ENCODE data around the gene AP3D1. TPM values are rescaled to one million over a fixed set of nuclear protein-coding genes. Genes with fewer than 3 reads are reported as not detected.

AP3D1 gene
- total RNA-seq, 1 donor from 2014 or later = 162 TPM

- no peak overlapping the region for H2AFZ ChIP-seq (ENCODE audit: low read depth, low read length)
- no peaks in the 10 kb centered on the region for H3K36me3 Mint-ChIP-seq (ENCODE audit: low read depth, unreplicated experiment)
- H3K9me3 ChIP-seq (ENCODE audit: insufficient read depth, low read depth, low read length) = no peaks in the 10 kb centered on the region
- no peaks in the 10 kb centered on the region for H3K27me3 ChIP-seq (ENCODE audit: insufficient read depth, low read length)
- peak overlapping the region; percentile 91 for H3K27ac ChIP-seq (ENCODE audit: low read depth, low read length)
- H4K20me1 ChIP-seq (ENCODE audit: insufficient read depth, low read length) = peaks cover 84% of the 10 kb centered on the region
- FAIRE-seq (no peak), DNase-seq (ENCODE audit: low read depth) (peak; percentile 96)
- H3K27ac Mint-ChIP-seq (ENCODE audit: unreplicated experiment) = peak overlapping the region; percentile 97
- peak overlapping the region; percentile 14 for H3K4me3 Mint-ChIP-seq (ENCODE audit: unreplicated experiment)
- peaks cover 94% of the 10 kb centered on the region for H3K79me2 ChIP-seq (ENCODE audit: insufficient read depth, low read length)
- peak overlapping the region; percentile 81 for H3K4me2 ChIP-seq (ENCODE audit: low read length)
- no peaks in the 10 kb centered on the region for H3K36me3 ChIP-seq (ENCODE audit: insufficient read depth, low read length)
- peaks cover 32% of the 10 kb centered on the region for H3K4me1 Mint-ChIP-seq (ENCODE audit: low read depth, unreplicated experiment)
- peak overlapping the region; percentile 21 for H3K4me3 ChIP-seq (ENCODE audit: insufficient read depth, low read depth, low read length)
- peaks cover 51% of the 10 kb centered on the region for H3K4me1 ChIP-seq (ENCODE audit: insufficient read depth, low read length)
- peak overlapping the region; percentile 76 for H3K9ac ChIP-seq (ENCODE audit: low read length)
- H3K27me3 Mint-ChIP-seq (ENCODE audit: low read depth, unreplicated experiment) = no peaks in the 10 kb centered on the region
- TF ChIP-seq CTCF (IDR thresholded peaks at IDR 0.05; ENCODE audit: insufficient read depth, low read depth, low read length) (no peak), EZH2 (IDR thresholded peaks at IDR 0.05; ENCODE audit: insufficient read depth, low read length) (no peak)
- no peaks in the 10 kb centered on the region for H3K9me3 Mint-ChIP-seq (ENCODE audit: unreplicated experiment)
Measured at GRCh38 chr19:2168619-2169424, 17.5 kb upstream of the AP3D1 start.

- no peaks in the 10 kb centered on the region for H3K27me3 Mint-ChIP-seq (ENCODE audit: low read depth, unreplicated experiment)
- peak overlapping the region; percentile 97 for H3K27ac Mint-ChIP-seq (ENCODE audit: unreplicated experiment)
- H3K4me3 Mint-ChIP-seq (ENCODE audit: unreplicated experiment) = peak overlapping the region; percentile 62
- Histone ChIP-seq H3K9me3 (ENCODE audit: insufficient read depth, low read depth, low read length) (no peaks in the 10 kb centered on the region), H3K27ac (ENCODE audit: low read depth, low read length) (peak overlapping the region; percentile 91), H3K27me3 (ENCODE audit: insufficient read depth, low read length) (no peaks in the 10 kb centered on the region), H3K9ac (ENCODE audit: low read length) (peak overlapping the region; percentile 76), H3K79me2 (ENCODE audit: insufficient read depth, low read length) (peaks cover 86% of the 10 kb centered on the region), H3K4me1 (ENCODE audit: insufficient read depth, low read length) (peaks cover 51% of the 10 kb centered on the region), H2AFZ (ENCODE audit: low read depth, low read length) (no peak overlapping the region), H3K4me2 (ENCODE audit: low read length) (peak overlapping the region; percentile 81), H3K4me3 (ENCODE audit: insufficient read depth, low read depth, low read length) (no peak overlapping the region), H4K20me1 (ENCODE audit: insufficient read depth, low read length) (peaks cover 77% of the 10 kb centered on the region), H3K36me3 (ENCODE audit: insufficient read depth, low read length) (no peaks in the 10 kb centered on the region)
- FAIRE-seq = no peak
- TF ChIP-seq CTCF (IDR thresholded peaks at IDR 0.05; ENCODE audit: insufficient read depth, low read depth, low read length) (no peak), EZH2 (IDR thresholded peaks at IDR 0.05; ENCODE audit: insufficient read depth, low read length) (no peak)
- no peaks in the 10 kb centered on the region for H3K36me3 Mint-ChIP-seq (ENCODE audit: low read depth, unreplicated experiment)
- no peaks in the 10 kb centered on the region for H3K9me3 Mint-ChIP-seq (ENCODE audit: unreplicated experiment)
- DNase-seq (ENCODE audit: low read depth) = peak; percentile 41
- H3K4me1 Mint-ChIP-seq (ENCODE audit: low read depth, unreplicated experiment) = peaks cover 32% of the 10 kb centered on the region
Measured at GRCh38 chr19:2167896-2168618, 16.7 kb upstream of the AP3D1 start.

Data from astrocyte (in vitro differentiated cells and primary cell).